GM12878 (cell line): ENCODE results near the gene RARRES2. TPM values are rescaled to one million over a fixed set of nuclear protein-coding genes. Genes with fewer than 3 reads are reported as not detected.

Experiments
- ATAC-seq: fragments of 200-7000 bp; cut with Tn5 transposase; 3 replicates; pipeline ENCODE4 v1.9.1; 2020; ENCODE audit warnings: mild to moderate bottlenecking, moderate library complexity
- BruUV-seq: library from RNA; stranded (reverse); fragments of 400-500 nt; replicated peaks from 2 replicates; lab custom pipeline; 2021; lab: Mats Ljungman, UMichigan
- CTCF ChIA-PET: fragments of 300-600 bp; sonication (Branson Sonifier 250); formaldehyde crosslinking; extraction: SDS; loops from one replicate; lab custom pipeline; 2021; ENCODE audit warnings: inconsistent platforms; lab: Yijun Ruan, JAX
- POLR2A ChIA-PET: fragments of 350-600 bp; formaldehyde crosslinking; extraction: SDS; loops from one replicate; lab custom pipeline; 2021; ENCODE audit warnings: inconsistent platforms; lab: Charles Lee
- RAD21 ChIA-PET: fragments of 300-600 bp; sonication (Branson Sonifier 250); formaldehyde crosslinking; loops from one replicate; lab custom pipeline; 2023; ENCODE audit warnings: antibody characterized with exemption; ENCODE audit not compliant: unreplicated experiment; lab: Charles Lee
- SMC1A ChIA-PET: fragments of 300-600 bp; sonication (Branson Sonifier 250); formaldehyde crosslinking; loops from one replicate; lab custom pipeline; 2023; ENCODE audit not compliant: unreplicated experiment, uncharacterized antibody; lab: Charles Lee
- DNase-seq: peaks from one replicate; pipeline ENCODE4 v3.0.0-alpha.2; 2011; ENCODE audit warnings: low read depth, low spot score
- FAIRE-seq: peaks from 3 replicates; lab custom pipeline; 2011; peaks lifted over from hg19 to GRCh38; lab: Jason Lieb, UNC
- H2AFZ ChIP-seq: 2 replicates; pipeline ENCODE4 v1.6.0; 2011; ENCODE audit warnings: low read depth, low read length, control low read depth; ENCODE audit not compliant: control insufficient read depth
- H3K27ac ChIP-seq: 2 replicates; pipeline ENCODE4 v1.5.1; 2011; ENCODE audit warnings: control low read depth; ENCODE audit not compliant: control insufficient read depth, insufficient read depth
- H3K27me3 ChIP-seq, 2 experiments: replicated peaks in 1 of 2; 2 replicates each; pipeline versions ENCODE4 v1.6.0 to v1.6.1; 2011; ENCODE audit warnings: low read length in 1 of 2; ENCODE audit not compliant: control insufficient read depth in 2 of 2, insufficient read depth in 2 of 2
- H3K36me3 ChIP-seq, 2 experiments: 2 replicates each; pipeline ENCODE4 v1.5.1; 2011; ENCODE audit warnings: low read length in 1 of 2; ENCODE audit not compliant: control insufficient read depth in 2 of 2, insufficient read depth in 2 of 2
- H3K4me1 ChIP-seq: 2 replicates; pipeline ENCODE4 v1.6.1; 2011; ENCODE audit warnings: mild to moderate bottlenecking, low read length, moderate library complexity, mixed read lengths; ENCODE audit not compliant: control insufficient read depth, insufficient read depth
- H3K4me2 ChIP-seq: 2 replicates; pipeline ENCODE4 v1.6.0; 2011; ENCODE audit warnings: control low read depth; ENCODE audit not compliant: control insufficient read depth, insufficient read depth
- H3K4me3 ChIP-seq: fragments of 200-600 bp; sonication (generic); 2 replicates; pipeline ENCODE4 v1.5.1; 2016
- H3K79me2 ChIP-seq: 2 replicates; pipeline ENCODE4 v1.6.0; 2011; ENCODE audit warnings: low read length; ENCODE audit not compliant: control insufficient read depth, insufficient read depth
- H3K9ac ChIP-seq: 2 replicates; pipeline ENCODE4 v1.8.0; 2011; ENCODE audit warnings: low read length, control low read depth, mixed read lengths; ENCODE audit not compliant: control insufficient read depth, insufficient read depth
- H3K9me3 ChIP-seq: replicated peaks from 3 replicates; pipeline ENCODE4 v1.5.1; 2011; ENCODE audit warnings: mild to moderate bottlenecking, low read length; ENCODE audit not compliant: control insufficient read depth, insufficient read depth
- H4K20me1 ChIP-seq: 2 replicates; pipeline ENCODE4 v1.6.0; 2011; ENCODE audit not compliant: control insufficient read depth, insufficient read depth
- KAT2A ChIP-seq: conservative IDR thresholded peaks from 2 replicates; pipeline ENCODE4 v1.6.1; 2011; ENCODE audit warnings: low read depth, low read length; ENCODE audit not compliant: control insufficient read depth
- MYC ChIP-seq: IDR thresholded peaks from 2 replicates; pipeline ENCODE4 v1.6.1; 2011; ENCODE audit warnings: mild to moderate bottlenecking, low read length, moderate library complexity, inconsistent platforms; ENCODE audit not compliant: insufficient read depth, insufficient replicate concordance, insufficient read length, severe bottlenecking
- SMC3 ChIP-seq: IDR thresholded peaks from 2 replicates; pipeline ENCODE4 v1.6.1; 2011; ENCODE audit warnings: low read length, improper control_type of control experiment, borderline replicate concordance
- WGBS: methylation state at CpG from one replicate; pipeline ENCODE4 v1.1.6; 2016; ENCODE audit warnings: low lambda C conversion rate; ENCODE audit not compliant: insufficient replicate concordance, insufficient coverage; ENCODE audit errors: missing lambda C conversion rate; 5-methylcytosine and 5-hydroxymethylcytosine counted together
- in situ Hi-C: fragments of 300-500 bp; cut with MboI; formaldehyde crosslinking; loops from 9 replicates; pipeline ENCODE4 v1.14.3; 2018; ENCODE audit warnings: mixed read lengths
- intact Hi-C: fragments of 100-400 bp; cut with micrococcal nuclease; formaldehyde crosslinking; loops from one replicate; pipeline ENCODE4 v1.14.2; 2022; ENCODE audit not compliant: unreplicated experiment
- polyA plus RNA-seq, 11 experiments: library from polyadenylated mRNA; depleted of rRNA in 4 of 11; unstranded in 6 of 11; stranded (reverse) in 5 of 11; fragments of >200 nt; fragmentation: Nextera tagmentation in 4 of 11; fragmentation: Illumina TruSeq in 1 of 11; extraction: Ambion mirVana in 4 of 11; extraction: Trizol in 1 of 11; gene quantifications; 1 replicate in 1 of 11; 2 replicates in 10 of 11; pipeline versions ENCODE4 v1.2.1 to v1.2.3, GENCODE V29; 2011 to 2016; ENCODE audit warnings: inconsistent platforms in 2 of 11, missing spikeins in 2 of 11, low read depth in 1 of 11
- total RNA-seq, 4 experiments: library from RNA; depleted of rRNA in 3 of 4; stranded (reverse); fragments of >200 nt in 3 of 4; fragmentation: Illumina TruSeq in 1 of 4; extraction: Trizol in 1 of 4; gene quantifications; 2 replicates each; pipeline versions ENCODE4 v1.2.1 to v1.2.3, GENCODE V29; 2013 to 2021
- TF ChIP-seq, protein P1 (sequence below): fragments of 450-650 bp; IDR thresholded peaks from 2 replicates; pipeline ENCODE4 v1.6.1; 2016; ENCODE audit warnings: mild to moderate bottlenecking, moderate library complexity, borderline replicate concordance

RARRES2 gene
- total and polyA plus RNA-seq, 10 of the 15 experiments (the other 5 are each of a cell fraction or from before 2014, with no cell fraction given): 0.13 to 2.2 (median 0.40) TPM; not detected in 3

DNA sequence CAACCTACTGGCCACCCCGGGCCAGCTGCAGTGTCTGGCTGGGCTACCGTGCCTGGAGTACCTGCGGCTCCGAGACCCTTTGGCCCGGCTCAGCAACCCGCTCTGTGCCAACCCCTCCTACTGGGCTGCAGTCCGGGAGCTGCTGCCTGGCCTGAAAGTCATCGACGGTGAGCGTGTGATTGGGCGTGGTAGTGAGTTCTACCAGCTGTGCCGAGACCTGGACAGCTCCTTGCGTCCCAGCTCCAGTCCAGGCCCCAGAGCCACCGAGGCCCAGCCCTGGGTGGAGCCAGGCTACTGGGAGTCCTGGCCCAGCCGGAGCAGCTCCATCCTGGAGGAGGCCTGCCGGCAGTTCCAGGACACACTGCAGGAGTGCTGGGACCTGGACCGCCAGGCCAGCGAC, 4.2 kb downstream of the RARRES2 start:
- POLR2A ChIA-PET: no interaction called here
- no peak for FAIRE-seq
- Histone ChIP-seq H3K9me3 (no peaks in the 10 kb centered on the region), H3K4me1 (peaks cover 8% of the 10 kb centered on the region), H3K4me2 (no peak overlapping the region), H2AFZ (no peak overlapping the region)
- TF ChIP-seq SMC3 (no peak), KAT2A (no peak), MYC (no peak)
- TF ChIP-seq, protein P1, sequence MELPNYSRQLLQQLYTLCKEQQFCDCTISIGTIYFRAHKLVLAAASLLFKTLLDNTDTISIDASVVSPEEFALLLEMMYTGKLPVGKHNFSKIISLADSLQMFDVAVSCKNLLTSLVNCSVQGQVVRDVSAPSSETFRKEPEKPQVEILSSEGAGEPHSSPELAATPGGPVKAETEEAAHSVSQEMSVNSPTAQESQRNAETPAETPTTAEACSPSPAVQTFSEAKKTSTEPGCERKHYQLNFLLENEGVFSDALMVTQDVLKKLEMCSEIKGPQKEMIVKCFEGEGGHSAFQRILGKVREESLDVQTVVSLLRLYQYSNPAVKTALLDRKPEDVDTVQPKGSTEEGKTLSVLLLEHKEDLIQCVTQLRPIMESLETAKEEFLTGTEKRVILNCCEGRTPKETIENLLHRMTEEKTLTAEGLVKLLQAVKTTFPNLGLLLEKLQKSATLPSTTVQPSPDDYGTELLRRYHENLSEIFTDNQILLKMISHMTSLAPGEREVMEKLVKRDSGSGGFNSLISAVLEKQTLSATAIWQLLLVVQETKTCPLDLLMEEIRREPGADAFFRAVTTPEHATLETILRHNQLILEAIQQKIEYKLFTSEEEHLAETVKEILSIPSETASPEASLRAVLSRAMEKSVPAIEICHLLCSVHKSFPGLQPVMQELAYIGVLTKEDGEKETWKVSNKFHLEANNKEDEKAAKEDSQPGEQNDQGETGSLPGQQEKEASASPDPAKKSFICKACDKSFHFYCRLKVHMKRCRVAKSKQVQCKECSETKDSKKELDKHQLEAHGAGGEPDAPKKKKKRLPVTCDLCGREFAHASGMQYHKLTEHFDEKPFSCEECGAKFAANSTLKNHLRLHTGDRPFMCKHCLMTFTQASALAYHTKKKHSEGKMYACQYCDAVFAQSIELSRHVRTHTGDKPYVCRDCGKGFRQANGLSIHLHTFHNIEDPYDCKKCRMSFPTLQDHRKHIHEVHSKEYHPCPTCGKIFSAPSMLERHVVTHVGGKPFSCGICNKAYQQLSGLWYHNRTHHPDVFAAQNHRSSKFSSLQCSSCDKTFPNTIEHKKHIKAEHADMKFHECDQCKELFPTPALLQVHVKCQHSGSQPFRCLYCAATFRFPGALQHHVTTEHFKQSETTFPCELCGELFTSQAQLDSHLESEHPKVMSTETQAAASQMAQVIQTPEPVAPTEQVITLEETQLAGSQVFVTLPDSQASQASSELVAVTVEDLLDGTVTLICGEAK: no peak
- TF ChIP-seq, all 136 proteins: peak for 0
- H3K9ac ChIP-seq: no peak overlapping the region
- H3K36me3 ChIP-seq: peaks cover 0 to 7% of the 10 kb centered on the region in 2 experiments; a peak in 2 of 4 replicates
- no peaks in the 10 kb centered on the region for H4K20me1 ChIP-seq
- CTCF ChIA-PET: no interaction called here
- H3K4me3 ChIP-seq: no peak overlapping the region
- intact Hi-C loops: no loop called here
- ATAC-seq: no peak
- DNase-seq: no peak
- no peak overlapping the region for H3K27ac ChIP-seq
- BruUV-seq: no TSS peak
- H3K79me2 ChIP-seq: no peaks in the 10 kb centered on the region
- SMC1A ChIA-PET: interaction anchor here (0.7 kb wide), 1 partner anchor 398 kb away, joined by 3 read pairs; no protein-coding TSS in a partner anchor
- 96% methylated on average over 14 of the region's 18 CpGs for WGBS
- RAD21 ChIA-PET: no interaction called here
- in situ Hi-C loops: no loop called here
- H3K27me3 ChIP-seq: peaks cover 0 to 4% of the 10 kb centered on the region in 2 experiments; a peak in 2 of 4 replicates
